GM18909 (cell line): ENCODE data around the gene ACTL7B.
"Not testable (repeated sequence)": the region's sequence is repeated elsewhere in the genome, so short reads cannot be mapped to it uniquely, and the experiment has no call there.

ENCODE experiments used
- ATAC-seq: cut with Tn5 transposase; IDR thresholded peaks from one replicate; pipeline ENCODE4 v1.9.1; 2021; ENCODE audit warnings: mild to moderate bottlenecking; ENCODE audit not compliant: unreplicated experiment, poor library complexity

Gene ACTL7B

DNA sequence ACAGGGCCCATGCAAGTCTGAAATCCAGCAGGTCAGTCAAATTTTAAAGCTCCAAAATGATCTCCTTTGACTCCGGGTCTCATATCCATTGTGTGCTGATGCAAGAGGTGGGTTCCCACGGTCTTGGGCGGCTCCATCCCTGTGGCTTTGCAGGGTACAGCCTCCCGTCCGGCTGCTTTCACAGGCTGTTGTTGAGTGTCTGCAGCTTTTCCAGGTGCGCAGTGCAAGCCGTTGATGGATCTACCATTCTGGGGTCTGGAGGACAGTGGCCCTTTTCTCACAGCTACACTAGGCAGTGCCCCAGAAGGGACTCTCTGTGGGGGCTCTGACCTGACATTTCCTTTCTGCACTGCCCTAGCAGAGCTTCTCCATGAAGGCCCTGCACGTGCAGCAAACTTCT lies 7.5 kb downstream of the ACTL7B start:
- ATAC-seq = not testable (repeated sequence)

DNA sequence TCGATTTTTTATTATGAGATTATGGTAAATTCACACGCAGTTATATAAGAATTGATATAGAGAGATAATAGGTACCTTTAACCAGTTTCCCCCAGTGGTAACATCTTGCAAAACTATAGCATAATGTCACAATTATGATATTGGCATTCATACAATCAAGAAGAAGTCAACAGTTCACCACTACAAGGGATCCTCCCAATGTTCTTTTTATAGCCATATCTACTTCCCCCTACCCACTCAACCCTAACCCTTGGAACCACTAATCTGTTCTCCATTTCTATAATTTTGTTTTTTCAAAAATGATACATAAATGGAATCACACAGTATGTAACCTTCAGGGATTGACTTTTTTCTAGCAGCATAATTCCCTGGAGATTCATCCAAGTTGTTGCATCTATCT lies 9.8 kb downstream of the ACTL7B start:
- ATAC-seq = no peak

- ATAC-seq = no peak
These were observed 10.3 kb downstream of the ACTL7B start for GRCh38 chr9:108845507-108845906.

DNA sequence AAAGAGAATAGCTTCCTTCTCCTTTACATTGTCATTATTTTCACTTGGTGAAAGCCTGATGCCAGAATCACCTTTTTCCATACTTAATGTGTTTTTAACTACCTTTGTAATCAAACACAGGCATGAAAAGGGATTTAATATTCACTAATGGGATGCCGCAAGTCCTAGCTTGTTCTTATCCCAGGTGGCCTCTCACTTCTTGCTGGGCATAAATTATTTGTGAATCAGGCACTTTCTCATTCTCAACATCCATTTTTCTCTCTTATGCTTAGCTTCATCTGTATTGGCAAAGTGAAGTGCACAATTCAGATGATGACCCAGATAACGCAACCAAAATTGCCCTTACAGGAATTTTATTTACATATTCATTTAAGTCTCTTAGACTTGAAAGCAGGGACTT lies 10.9 kb downstream of the ACTL7B start:
- no peak for ATAC-seq

DNA sequence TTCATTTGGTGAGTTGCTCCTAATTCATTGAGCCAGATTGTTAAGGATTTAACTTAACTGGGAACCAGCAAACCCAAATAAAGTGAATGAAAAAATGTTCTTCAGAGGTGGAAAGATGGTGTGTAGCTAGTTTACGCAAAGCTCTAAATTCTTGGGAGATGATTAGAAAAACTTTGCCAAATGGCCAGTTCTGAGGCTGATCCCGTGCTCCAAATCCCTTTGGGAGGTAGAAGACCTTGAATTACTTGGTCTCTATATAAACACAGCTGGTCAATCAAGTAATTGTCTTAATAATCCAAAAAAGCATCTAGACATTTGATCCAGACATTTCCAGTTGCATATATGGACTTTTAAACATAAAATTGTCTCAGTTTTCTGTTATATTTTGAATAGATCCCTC lies 11.4 kb downstream of the ACTL7B start:
- ATAC-seq = no peak

DNA sequence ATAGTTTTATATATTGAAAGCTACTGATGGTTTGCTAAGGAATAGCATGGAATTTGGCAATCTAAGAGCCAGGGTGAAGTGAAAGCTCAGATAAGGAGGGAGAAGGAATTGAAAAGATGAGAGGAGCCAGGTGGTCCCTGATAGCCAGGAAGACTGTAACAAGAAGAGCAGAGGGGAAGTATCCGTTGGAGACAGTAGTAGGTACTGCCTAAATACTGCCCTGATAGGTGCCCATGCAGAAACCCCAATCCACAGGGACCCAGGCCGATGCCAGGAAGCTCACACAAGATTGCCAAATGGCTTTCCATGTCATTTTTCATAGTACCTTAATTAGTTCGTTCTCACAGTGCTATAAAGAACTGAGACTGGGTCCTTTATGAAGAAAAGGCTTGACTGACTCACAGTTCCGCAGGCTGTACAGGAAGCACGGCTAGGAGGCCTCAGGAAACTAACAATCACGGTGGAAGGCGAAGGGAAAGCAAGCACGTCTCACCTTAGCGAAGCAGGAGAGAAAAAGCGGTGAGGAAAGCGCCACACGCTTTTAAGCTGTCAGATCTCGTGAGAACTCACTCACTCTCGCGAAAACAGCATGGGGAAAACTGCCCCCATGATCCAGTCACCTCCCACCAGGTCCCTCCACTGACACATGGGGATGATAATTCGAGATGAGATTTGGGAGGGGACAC lies 13.0 kb downstream of the ACTL7B start:
- ATAC-seq = no peak

- ATAC-seq = not testable (repeated sequence)
These were observed 16.2 kb downstream of the ACTL7B start for GRCh38 chr9:108839561-108839960.

DNA sequence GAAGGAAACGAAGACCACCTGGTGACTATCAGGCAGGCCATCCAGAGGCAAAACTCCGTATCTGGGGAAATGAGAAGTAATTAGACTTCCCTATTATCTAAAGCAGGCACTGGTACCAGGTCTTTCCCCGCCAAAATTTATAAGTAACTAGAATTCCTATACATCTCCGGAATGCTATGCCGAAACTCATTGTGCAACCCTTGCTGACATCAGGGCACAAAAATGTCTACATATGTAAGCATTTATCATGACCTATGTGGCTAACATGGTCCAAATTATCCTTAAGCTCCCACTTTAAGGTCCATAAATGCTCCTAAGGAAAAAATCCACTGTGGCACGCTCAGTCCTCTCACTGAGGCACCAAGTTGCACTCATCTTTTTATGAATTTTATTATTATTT lies 17.8 kb downstream of the ACTL7B start:
- no peak for ATAC-seq

DNA sequence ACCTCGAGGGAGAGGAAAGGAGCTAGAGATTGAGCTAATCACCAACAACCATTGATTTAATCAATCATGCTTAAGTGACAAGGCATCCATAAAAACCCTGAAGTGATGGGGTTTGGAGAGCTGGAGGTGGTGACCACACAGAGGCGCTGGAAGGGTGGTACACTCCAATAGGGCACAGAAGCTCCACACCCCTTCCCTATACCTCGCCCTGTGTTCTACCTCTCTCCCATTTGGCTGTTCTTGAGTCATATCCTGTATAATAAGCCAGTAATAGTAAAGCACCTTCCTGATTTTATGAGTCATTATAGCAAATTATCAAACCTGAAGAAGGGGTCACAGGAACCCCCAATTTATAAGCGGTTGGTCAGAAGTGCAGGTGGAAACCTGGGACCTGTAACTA lies 18.3 kb downstream of the ACTL7B start:
- ATAC-seq = no peak

- no peak for ATAC-seq
These were observed 19.0 kb downstream of the ACTL7B start for GRCh38 chr9:108836781-108837180.

DNA sequence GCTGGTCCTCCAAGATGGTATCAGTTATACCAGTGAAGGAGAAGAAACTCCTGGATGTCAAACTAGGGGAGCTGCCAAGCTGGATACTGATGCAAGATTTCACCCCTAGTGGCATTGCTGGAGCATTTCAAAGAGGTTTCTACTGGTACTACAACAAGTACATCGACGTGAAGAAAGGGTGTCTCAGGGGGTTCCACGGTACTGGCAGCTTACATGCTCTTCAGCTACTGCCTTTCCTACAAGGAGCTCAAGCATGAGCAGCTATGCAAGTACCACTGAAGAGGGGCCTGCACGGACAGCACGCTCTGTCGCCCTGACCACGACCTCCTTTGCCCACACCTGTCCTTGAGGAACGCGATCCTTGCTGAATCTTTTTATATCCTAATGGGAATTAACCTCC lies 19.5 kb downstream of the ACTL7B start:
- ATAC-seq = no peak

- no peak for ATAC-seq
These were observed 20.0 kb downstream of the ACTL7B start for GRCh38 chr9:108835831-108836230.

DNA sequence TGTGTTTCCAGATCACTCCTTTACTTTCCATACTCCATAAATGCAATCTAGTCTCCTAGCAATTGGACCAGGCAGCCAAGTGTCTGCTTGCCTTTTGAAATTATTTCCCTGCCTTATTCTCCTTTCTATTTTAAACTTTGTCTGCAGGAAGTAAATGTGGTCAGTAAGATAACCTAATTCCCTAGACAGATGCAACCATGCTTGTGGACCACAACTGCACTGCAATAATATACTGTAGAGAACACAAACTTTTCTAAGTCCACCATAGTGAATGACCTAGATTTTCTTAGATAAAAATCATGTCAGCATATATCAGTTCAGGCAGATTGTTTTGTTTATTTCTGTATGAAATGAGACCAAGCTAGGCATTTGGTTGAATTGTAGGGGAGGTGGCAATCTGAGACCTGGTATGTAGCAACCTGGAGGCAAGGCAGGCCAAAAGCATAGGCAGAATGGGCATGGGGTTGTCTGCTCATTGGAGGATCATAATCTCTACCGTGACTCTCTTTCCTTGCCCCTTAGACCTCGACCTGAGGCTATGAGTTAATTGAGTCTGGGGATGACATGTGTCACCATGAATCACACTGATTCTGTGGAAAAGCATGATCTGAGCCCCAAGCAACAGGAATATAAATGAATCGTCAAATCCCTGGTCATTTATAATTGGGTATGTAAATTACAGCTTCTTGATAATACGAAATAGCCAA lies 20.7 kb downstream of the ACTL7B start:
- no peak for ATAC-seq

- ATAC-seq = no peak
These were observed 23.6 kb downstream of the ACTL7B start for GRCh38 chr9:108832179-108832500.

DNA sequence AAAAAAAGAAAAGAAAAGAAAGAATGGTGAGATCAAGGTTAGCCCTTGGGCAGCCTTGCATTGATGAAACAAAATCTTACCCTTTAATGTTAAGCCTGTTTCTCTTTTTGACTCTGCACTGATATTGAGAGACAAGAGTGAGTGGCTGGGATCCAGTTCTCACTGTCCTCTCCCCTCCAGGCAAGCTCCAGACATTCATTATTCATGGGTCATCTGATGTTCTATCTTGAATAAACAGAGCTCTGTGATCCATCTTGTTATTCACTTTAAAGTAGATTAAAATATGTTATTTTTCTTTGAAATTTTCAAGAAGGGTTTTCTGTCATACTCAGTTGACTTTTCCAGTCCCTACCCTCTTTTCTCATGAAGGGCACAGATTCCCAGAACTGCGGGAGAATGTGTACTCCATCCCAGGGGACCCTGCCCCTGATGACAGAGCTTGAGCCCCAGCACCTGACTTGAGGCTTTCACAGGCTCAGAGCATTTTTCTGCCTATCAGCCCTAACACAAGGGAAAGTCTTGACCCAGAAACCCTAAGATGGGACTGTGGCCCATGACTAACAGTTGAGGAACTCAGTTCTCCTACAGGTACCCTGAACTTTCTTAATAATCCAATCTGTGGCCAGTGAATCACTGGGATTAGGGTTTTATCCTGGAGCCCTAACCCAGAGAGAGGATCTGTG lies 24.1 kb downstream of the ACTL7B start:
- no peak for ATAC-seq

DNA sequence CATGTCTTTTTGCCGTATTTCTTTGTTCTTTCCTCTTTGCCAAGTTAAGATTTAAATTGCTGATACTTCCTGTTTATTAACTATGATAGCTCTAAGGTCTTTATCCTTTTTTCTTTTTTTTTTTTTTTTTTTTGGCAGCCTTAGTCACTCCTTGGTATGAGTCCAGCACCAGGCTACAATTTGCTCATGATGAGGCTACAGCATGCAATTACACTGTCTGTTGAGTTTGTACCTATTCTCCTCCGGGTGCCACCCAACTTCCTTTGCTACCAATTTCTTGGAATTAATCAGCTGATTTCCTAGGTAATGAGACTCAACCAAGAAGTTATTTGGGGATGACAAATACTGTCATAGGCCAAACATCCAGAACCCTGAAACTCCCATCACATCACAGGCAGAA lies 25.5 kb downstream of the ACTL7B start:
- no peak for ATAC-seq

DNA sequence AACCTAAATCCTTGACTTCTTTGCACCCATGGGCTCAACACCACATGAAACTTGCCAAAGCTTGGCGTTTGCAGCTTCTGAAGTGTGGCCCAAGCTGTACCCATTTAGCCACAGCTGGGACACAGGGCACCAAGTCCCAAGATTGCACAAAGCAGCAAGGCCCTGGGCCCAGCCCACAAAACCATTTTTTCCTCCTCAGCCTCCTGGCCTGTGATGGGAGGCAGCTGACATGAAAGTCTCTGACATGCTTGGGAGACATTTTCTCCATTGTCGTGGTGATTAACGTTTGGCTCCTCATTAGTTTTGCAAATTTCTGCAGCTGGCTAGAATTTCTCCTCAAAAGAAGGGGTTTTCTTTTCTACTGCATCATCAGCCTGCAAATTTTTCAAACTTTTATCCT lies 32.0 kb downstream of the ACTL7B start:
- no peak for ATAC-seq

GRCh38 chr9:108816037-108816436 lies 39.7 kb downstream of the ACTL7B start:
- ATAC-seq = no peak

GRCh38 chr9:108815156-108815555 lies 40.6 kb downstream of the ACTL7B start:
- ATAC-seq = no peak

DNA sequence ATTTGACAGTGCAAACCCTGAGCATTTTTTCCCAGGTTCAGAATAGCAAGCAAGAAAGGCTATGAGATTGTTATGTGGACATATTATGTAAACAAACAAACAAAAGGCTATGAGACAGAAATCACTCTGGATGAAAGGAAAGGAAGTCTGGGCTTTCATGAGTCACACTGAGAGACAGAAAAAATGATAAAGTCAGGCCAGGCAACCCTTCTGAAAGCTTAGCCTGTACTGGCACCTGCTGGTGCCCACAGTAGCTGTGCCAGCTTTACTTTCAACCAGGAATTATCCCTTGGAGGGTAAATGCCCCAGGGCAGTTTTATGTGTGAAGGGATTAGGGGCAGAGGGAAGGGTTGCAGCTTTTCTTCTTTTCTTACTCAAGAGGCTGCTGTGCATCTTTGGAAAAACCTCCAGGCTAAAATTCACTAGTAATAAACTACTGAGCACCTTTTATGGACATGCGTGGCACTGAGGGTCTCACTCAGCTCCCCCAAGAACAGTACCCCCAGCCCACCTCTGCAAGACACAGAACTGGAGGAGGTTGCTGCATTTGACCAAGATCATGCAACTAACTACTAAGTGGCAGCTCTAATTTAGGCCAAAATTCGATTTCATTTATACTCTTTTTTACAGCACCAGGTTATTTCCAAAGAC lies 41.7 kb downstream of the ACTL7B start:
- no peak for ATAC-seq

GRCh38 chr9:108812396-108813025 lies 43.3 kb downstream of the ACTL7B start:
- ATAC-seq = no peak
